NCI-H226 (cell line): ENCODE measurements around the gene PIEZO1.

Experiments used
- DNase-seq: peaks from one replicate; pipeline ENCODE4 v3.0.0-alpha.2; 2015

PIEZO1 gene

GRCh38 chr16:88764913-88765349 is 20.1 kb downstream of the PIEZO1 start:
- peak; percentile 72 for DNase-seq

DNA sequence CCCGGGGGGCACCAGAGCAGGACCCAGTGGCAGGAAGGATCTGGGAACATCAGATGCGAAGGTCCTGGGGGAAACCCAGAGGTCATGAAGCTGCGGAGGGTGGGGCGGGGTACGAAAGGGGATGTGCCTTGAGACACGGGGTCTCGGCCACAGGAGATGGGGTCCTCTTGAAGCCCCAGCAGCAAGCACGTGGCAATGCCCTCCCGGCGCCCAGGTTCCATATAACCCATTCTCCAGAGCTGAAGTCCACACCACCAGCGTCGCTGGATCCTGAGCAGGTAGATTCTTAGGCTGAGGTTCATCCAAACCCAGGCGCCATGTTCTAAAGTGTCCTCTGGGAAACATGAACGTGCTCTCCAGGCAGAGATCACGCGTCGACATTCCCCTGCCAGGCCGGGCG is 20.9 kb downstream of the PIEZO1 start:
- DNase-seq: no peak

GRCh38 chr16:88763502-88764053 is 21.4 kb downstream of the PIEZO1 start:
- DNase-seq: no peak

GRCh38 chr16:88762941-88763340 is 22.1 kb downstream of the PIEZO1 start:
- no peak for DNase-seq

DNA sequence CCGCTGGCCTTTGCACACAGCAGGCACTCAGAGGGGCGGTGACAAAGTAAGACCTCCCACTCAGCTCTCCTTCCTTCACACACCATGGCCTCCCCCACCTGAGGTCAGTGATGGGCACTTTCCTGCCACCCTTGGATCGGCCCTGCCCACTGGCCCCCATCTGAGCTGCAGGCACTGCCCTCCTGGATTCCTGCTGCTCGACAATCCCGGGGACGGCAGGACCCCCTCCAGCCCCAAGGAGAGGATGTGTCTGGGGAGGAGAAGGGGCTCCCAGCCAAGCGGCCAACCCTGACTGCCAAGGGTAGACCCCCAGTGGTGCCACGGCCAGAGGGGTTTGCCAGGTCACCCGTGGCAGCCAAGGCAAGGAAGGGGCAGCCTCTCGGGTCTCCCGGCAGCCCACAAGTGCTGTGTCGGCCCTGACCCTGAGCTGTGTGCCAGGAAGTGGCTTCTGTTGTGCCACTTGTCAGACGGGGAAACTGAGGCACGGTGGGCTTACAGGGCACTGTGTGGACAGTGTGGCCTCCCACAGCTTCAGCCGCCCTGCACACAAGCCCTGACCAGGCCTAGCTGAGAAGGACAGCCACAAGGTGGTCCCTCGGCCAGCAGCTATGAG is 22.7 kb downstream of the PIEZO1 start:
- no peak for DNase-seq

GRCh38 chr16:88761830-88762229 is 23.2 kb downstream of the PIEZO1 start:
- no peak for DNase-seq

DNA sequence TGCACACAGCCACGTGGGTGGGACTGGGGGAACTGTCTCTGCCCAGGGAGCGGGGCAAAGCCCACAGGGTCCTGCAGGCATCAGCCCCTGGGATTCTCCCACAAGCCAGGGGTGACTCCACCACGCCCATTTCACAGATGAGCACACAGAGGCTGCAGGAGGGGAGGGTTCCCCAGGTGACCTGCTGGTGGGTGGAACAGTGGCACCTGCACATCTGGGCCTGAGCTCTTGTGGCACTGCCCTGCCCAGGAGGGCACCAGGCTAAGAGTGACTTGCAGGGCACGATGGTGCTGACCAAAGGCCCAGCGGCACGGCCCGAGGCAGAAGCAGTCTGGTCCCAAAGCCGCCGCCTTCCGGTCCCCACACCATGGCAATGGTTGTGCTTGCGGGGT is 23.9 kb downstream of the PIEZO1 start:
- no peak for DNase-seq

- DNase-seq: no peak
Observed at GRCh38 chr16:88760424-88761142, 24.4 kb downstream of the PIEZO1 start.

GRCh38 chr16:88759976-88760350 is 25.1 kb downstream of the PIEZO1 start:
- no peak for DNase-seq

- DNase-seq: no peak
Observed at GRCh38 chr16:88759245-88759975, 25.6 kb downstream of the PIEZO1 start.

DNA sequence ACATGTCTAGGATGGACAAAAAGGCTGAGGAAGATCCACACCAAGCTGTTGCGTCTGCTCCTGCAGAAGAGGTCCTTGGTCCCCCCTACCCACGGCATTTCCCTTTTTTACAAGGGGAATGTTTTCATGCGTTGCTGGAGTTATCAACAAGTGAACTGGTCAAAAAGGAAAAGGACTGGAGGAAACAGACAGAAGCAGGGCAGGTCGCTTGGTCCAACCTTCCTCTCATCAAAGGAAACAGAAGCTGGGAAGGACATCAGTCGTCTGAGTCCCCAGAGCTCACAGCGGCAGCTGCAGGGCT is 26.1 kb downstream of the PIEZO1 start:
- DNase-seq: no peak

DNA sequence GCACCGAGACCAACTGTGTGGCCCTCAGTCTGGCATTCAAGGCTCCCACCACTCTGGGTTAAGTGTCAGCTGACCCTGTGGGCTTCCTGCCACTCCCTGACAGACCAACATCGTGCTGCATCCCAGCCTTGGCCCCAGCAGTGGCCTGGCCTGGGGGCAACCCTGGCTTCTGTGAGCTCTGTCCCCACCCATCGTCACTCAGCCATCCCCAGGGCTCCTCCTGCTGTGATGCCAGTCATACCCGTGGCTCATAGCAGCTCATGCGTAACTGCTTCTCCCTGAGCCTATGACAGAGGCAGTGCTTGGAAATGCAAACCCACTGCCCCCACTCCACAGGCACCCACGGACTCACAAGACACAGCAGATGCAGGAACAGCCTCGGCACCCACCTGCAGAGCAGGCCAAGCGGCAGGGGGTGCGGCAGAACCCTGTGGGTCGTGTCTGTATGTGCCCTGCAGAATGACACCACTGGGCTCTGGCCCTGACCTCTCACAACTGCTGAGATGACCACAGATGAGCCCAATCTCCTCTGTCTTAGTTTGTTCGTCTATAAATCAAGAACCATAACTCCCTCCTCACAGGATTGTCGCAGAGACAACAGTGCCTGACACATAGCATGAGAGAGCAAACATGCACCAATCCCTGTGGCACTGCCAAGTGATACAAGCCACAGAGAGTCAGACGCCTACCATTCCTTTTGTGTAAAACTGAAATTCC is 26.6 kb downstream of the PIEZO1 start:
- no peak for DNase-seq

DNA sequence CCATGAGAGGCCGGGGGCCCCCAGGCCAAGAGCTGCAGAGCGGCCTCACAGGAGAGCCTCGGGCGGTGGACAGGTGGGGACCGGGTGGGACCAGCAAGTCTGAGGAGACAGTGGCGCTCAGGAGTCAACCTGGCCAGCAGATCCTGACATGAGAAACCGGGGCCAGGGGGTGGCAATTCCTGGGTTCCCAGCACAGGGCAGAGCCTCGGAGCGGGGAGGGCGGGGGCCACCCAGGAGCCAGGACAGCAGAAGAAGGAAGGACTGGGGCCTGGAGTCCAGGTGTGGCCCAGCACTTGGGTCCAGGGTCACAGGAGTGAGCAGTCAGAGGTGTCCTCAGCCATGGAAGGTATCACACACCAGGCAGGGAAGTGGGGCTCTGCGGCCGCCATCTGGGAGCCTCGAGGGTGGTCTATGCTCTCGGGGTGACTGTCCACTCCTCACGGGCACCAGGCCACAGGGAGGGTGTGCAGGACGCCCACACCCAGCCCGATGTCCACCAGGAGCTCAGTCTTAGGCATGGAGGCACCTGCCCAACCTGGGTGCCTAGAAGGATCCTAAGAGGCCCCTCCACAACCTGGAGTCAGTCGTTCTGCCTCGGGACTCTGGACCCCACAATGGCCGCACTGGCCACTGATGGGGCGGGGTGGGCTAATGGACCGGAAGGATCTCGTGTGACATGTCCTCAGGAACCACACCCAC is 29.1 kb downstream of the PIEZO1 start:
- no peak for DNase-seq

DNA sequence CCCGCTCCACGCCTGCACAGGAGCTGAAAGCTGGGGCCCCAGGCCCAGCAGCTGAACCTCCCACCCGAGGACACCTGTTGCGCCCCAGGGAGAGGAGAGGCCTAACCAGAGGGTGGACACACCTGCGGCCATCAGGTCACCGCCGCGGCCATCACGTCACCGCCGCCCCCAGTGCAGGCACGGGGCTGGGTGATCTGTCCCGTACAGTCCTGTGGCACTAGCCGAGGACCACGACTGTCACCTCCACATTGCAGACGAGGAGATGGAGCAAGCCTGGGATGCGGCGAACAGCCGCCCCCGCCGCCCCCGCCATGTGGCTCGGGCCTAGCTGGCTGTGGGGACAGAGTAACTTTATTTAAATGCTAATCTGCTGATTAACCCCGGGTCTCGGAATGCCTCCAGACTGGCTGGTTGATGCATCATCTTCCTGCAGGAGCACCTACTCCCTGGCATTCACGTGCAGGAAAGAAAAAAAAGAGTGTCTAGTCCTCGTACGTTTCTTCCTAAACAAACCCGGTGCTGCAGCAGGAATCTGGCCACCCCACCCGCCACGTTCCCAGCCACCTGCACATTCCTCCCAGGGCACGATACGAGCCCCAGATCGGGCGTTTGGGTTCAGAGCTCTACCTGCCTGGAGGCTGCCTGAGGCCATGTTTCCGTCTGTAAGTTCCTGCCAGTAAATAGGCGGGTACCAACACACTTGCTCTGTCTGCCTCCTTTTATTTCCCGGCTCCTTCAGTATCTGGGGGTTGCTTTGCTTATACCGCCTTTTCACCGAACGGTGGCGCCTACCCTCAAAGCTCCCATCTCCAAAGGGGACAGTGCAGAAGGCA is 29.9 kb downstream of the PIEZO1 start:
- peak; percentile 48 for DNase-seq

GRCh38 chr16:88754109-88754911 is 30.7 kb downstream of the PIEZO1 start:
- DNase-seq: no peak

DNA sequence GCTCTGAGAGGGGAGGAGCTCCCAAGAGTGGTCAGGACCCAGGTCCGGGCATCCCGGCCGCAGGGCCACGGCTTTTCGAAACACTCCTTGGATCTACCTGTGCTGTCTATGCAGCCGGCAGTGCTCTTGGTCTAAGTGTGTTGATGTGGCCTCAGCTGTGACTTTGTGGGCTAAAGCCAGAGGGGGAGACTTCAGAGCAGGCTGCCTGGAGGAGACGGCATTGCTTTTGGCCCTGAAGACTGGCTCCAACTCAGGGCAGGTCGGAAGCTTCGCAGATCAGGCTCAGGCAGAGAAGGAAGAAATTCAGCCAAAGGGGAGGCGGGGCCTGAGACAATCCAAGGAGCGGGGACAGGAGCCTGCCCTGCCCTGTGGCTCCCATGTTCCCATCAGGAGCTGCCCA is 31.4 kb downstream of the PIEZO1 start:
- DNase-seq: no peak

DNA sequence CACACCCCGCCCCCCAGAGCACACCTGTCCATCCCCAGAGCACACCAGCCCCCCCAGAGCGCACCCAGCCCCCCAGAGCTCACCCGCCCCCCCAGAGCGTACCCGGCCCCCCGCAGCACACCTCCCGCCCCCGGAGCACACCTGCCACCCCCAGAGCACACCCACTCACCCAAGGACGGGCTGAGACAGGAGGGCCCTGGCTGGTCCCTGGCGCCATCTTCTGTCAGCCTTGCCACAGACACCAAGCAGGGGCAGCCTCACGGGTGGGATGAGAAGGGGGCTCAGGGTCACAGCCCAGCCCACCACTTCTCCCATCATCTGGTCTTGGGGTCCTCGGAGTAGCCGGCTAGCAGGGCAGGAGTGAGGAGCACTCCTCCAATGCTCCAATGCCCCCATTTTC is 31.8 kb downstream of the PIEZO1 start:
- DNase-seq: no peak

DNA sequence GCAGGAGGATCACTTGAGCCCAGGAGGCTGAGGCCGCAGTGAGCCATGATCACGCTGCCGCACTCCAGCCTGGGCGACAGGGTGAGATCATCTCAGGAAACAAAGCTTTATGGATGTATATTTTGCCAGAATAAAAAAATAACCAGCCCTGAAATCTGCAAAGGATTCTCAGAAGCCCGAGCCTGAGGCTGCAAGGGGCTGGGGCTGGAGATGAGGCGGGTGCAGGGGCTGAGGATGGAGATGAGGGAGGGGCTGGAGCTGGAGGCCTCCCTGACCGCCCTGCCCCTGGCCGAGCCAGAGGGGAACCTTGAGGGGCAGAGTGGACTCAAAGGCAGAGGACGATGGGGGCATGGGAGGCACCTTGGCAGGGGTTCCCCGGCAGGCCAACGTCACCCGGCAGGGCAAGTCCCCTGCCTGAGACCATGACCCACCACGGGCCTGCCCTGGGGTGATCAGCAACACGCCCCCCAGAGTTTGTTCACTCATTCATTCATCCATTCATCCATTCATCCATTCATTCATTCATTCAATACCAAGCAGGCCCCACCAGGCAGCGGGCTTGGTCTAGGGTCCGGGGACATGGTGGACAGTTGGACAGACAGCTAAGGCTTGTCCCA is 32.5 kb downstream of the PIEZO1 start:
- DNase-seq: no peak

- no peak for DNase-seq
Observed at GRCh38 chr16:88750854-88751253, 34.2 kb downstream of the PIEZO1 start.

- no peak for DNase-seq
Observed at GRCh38 chr16:88749358-88749757, 35.7 kb downstream of the PIEZO1 start.
